GM23338 (cell line): ENCODE measurements around the gene PPFIA1. TPM values are rescaled to one million over a fixed set of nuclear protein-coding genes. Genes with fewer than 3 reads are reported as not detected.

Experiments
- ATAC-seq: fragments of 200-7000 bp; cut with Tn5 transposase; 3 replicates; pipeline ENCODE4 v1.9.1; 2020
- DNase-seq: peaks from one replicate; pipeline ENCODE4 v3.0.0-alpha.2; 2015; ENCODE audit warnings: low spot score
- H2AFZ ChIP-seq: fragments of 200-600 bp; sonication (generic); 2 replicates; pipeline ENCODE4 v1.8.0; 2016; ENCODE audit warnings: antibody characterized with exemption, mild to moderate bottlenecking, moderate library complexity
- H3F3A ChIP-seq: fragments of 200-600 bp; sonication (generic); replicated peaks from 2 replicates; pipeline ENCODE4 v1.8.0; 2017; ENCODE audit warnings: antibody characterized with exemption, mixed run types, low read depth
- H3K27ac ChIP-seq: fragments of 200-600 bp; sonication (generic); 2 replicates; pipeline ENCODE4 v1.6.1; 2016; ENCODE audit warnings: low read depth
- H3K27me3 ChIP-seq: fragments of 200-600 bp; sonication (generic); 2 replicates; pipeline ENCODE4 v1.8.0; 2016; ENCODE audit warnings: mild to moderate bottlenecking, mixed run types, moderate library complexity; ENCODE audit not compliant: insufficient read depth
- H3K36me3 ChIP-seq: fragments of 200-600 bp; sonication (generic); 2 replicates; pipeline ENCODE4 v1.8.0; 2016; ENCODE audit warnings: mild to moderate bottlenecking; ENCODE audit not compliant: insufficient read depth
- H3K4me1 ChIP-seq: fragments of 200-600 bp; sonication (generic); 2 replicates; pipeline ENCODE4 v1.8.0; 2016; ENCODE audit warnings: mild to moderate bottlenecking, moderate library complexity; ENCODE audit not compliant: insufficient read depth
- H3K4me2 ChIP-seq: fragments of 200-600 bp; sonication (generic); 2 replicates; pipeline ENCODE4 v1.7.1; 2017; ENCODE audit warnings: mixed run types
- H3K4me3 ChIP-seq: fragments of 200-600 bp; sonication (generic); 2 replicates; pipeline ENCODE4 v1.6.1; 2016; ENCODE audit warnings: mixed run types
- H3K79me2 ChIP-seq: fragments of 200-600 bp; sonication (generic); replicated peaks from 2 replicates; pipeline ENCODE4 v1.8.0; 2017; ENCODE audit warnings: mild to moderate bottlenecking; ENCODE audit not compliant: insufficient read depth
- H3K9me2 ChIP-seq: fragments of 200-600 bp; sonication (generic); 2 replicates; pipeline ENCODE4 v1.8.0; 2017; ENCODE audit not compliant: insufficient read depth
- H4K20me1 ChIP-seq: fragments of 200-600 bp; sonication (generic); replicated peaks from 2 replicates; pipeline ENCODE4 v1.8.0; 2017; ENCODE audit warnings: mild to moderate bottlenecking; ENCODE audit not compliant: insufficient read depth
- H3K27ac Mint-ChIP-seq: 2 replicates; pipeline ENCODE4 v1.8.0; 2020; ENCODE audit warnings: inconsistent platforms, mild to moderate bottlenecking, moderate library complexity, mixed read lengths
- H3K27me3 Mint-ChIP-seq: 3 replicates; pipeline ENCODE4 v1.8.0; 2022; ENCODE audit warnings: low read depth, mild to moderate bottlenecking, moderate library complexity, mixed read lengths, inconsistent platforms; ENCODE audit not compliant: insufficient read depth, poor library complexity
- H3K36me3 Mint-ChIP-seq: 3 replicates; pipeline ENCODE4 v1.8.0; 2021; ENCODE audit warnings: low read depth, mild to moderate bottlenecking, inconsistent platforms, moderate library complexity, mixed read lengths
- H3K4me1 Mint-ChIP-seq: 3 replicates; pipeline ENCODE4 v1.8.0; 2020; ENCODE audit warnings: mild to moderate bottlenecking, inconsistent platforms, mixed read lengths
- H3K4me3 Mint-ChIP-seq: 3 replicates; pipeline ENCODE4 v1.8.0; 2021; ENCODE audit warnings: moderate library complexity, mild to moderate bottlenecking, inconsistent platforms, mixed read lengths
- H3K9me3 Mint-ChIP-seq: 3 replicates; pipeline ENCODE4 v1.8.0; 2020; ENCODE audit warnings: moderate library complexity, mild to moderate bottlenecking, inconsistent platforms, mixed read lengths
- CTCF ChIP-seq, 2 experiments: fragments of 200-600 bp in 1 of 2; sonication (generic) in 1 of 2; conservative IDR thresholded peaks; 2 replicates each; pipeline versions ENCODE4 v1.5.1 to v1.6.1; 2016 to 2017; ENCODE audit warnings: antibody characterized with exemption in 2 of 2, low read depth in 2 of 2, mild to moderate bottlenecking in 2 of 2, moderate library complexity in 1 of 2
- ETS1 ChIP-seq: IDR thresholded peaks from 2 replicates; pipeline ENCODE4 v1.6.1; 2016; ENCODE audit warnings: antibody characterized with exemption
- JUNB ChIP-seq: IDR thresholded peaks from one replicate; pipeline ENCODE4 v1.6.1; 2016; ENCODE audit warnings: antibody characterized with exemption; ENCODE audit not compliant: unreplicated experiment
- NANOG ChIP-seq: IDR thresholded peaks from 2 replicates; pipeline ENCODE4 v1.6.1; 2016; ENCODE audit warnings: antibody characterized with exemption, borderline replicate concordance
- POLR2AphosphoS5 ChIP-seq: IDR thresholded peaks from 2 replicates; pipeline ENCODE4 v1.6.1; 2016; ENCODE audit warnings: antibody characterized with exemption, low read depth
- ZNF114 ChIP-seq: fragments of 250-450 bp; sonication (Bioruptor Pico); IDR thresholded peaks from 2 replicates; pipeline ENCODE4 v1.5.0; 2020; ENCODE audit warnings: mild to moderate bottlenecking, moderate library complexity
- polyA plus RNA-seq: library from polyadenylated mRNA; unstranded; fragments of >200 nt; fragmentation: Nextera tagmentation; extraction: Ambion mirVana; gene quantifications from 2 replicates; pipeline ENCODE4 v1.2.1, GENCODE V29; 2016
- total RNA-seq: library from RNA; depleted of rRNA; stranded (reverse); fragments of >200 nt; shearing (Covaris generic); gene quantifications from 2 replicates; pipeline ENCODE4 v1.2.3, GENCODE V29; 2014
- TF ChIP-seq, protein P1 (sequence below): fragments of 250-450 bp; sonication (Bioruptor Pico); IDR thresholded peaks from 2 replicates; pipeline ENCODE4 v1.5.0; 2020; ENCODE audit warnings: mild to moderate bottlenecking, moderate library complexity

PPFIA1 gene
- total and polyA plus RNA-seq, 2 experiments from 2014 or later: 41.7 to 62.0 TPM

GRCh38 chr11:70429428-70429705 lies 158.9 kb downstream of the PPFIA1 start:
- Histone ChIP-seq H3K4me3 (no peak overlapping the region), H3F3A (no peaks in the 10 kb centered on the region), H3K27me3 (no peaks in the 10 kb centered on the region), H3K36me3 (peaks cover 12% of the 10 kb centered on the region), H4K20me1 (peaks cover 18% of the 10 kb centered on the region), H3K79me2 (no peaks in the 10 kb centered on the region; the same call in 1 of the 2 replicates), H2AFZ (no peak overlapping the region), H3K27ac (no peak overlapping the region), H3K4me2 (no peak overlapping the region), H3K4me1 (no peaks in the 10 kb centered on the region), H3K9me2 (no peaks in the 10 kb centered on the region)
- DNase-seq (no peak), ATAC-seq (no peak)
- peaks cover 2% of the 10 kb centered on the region; the same call in 1 of the 3 replicates for H3K9me3 Mint-ChIP-seq
- peaks cover 8% of the 10 kb centered on the region for H3K27me3 Mint-ChIP-seq
- H3K4me1 Mint-ChIP-seq: peaks cover 13% of the 10 kb centered on the region
- TF ChIP-seq ZNF114 (CRISPR knock-in tag) (no peak), NANOG (no peak), ETS1 (no peak), CTCF (conservative IDR thresholded peaks at IDR 0.05; ENCODE audit: low read depth in 2 of 2) (no peak), JUNB (no peak), POLR2AphosphoS5 (no peak)
- TF ChIP-seq, protein P1, sequence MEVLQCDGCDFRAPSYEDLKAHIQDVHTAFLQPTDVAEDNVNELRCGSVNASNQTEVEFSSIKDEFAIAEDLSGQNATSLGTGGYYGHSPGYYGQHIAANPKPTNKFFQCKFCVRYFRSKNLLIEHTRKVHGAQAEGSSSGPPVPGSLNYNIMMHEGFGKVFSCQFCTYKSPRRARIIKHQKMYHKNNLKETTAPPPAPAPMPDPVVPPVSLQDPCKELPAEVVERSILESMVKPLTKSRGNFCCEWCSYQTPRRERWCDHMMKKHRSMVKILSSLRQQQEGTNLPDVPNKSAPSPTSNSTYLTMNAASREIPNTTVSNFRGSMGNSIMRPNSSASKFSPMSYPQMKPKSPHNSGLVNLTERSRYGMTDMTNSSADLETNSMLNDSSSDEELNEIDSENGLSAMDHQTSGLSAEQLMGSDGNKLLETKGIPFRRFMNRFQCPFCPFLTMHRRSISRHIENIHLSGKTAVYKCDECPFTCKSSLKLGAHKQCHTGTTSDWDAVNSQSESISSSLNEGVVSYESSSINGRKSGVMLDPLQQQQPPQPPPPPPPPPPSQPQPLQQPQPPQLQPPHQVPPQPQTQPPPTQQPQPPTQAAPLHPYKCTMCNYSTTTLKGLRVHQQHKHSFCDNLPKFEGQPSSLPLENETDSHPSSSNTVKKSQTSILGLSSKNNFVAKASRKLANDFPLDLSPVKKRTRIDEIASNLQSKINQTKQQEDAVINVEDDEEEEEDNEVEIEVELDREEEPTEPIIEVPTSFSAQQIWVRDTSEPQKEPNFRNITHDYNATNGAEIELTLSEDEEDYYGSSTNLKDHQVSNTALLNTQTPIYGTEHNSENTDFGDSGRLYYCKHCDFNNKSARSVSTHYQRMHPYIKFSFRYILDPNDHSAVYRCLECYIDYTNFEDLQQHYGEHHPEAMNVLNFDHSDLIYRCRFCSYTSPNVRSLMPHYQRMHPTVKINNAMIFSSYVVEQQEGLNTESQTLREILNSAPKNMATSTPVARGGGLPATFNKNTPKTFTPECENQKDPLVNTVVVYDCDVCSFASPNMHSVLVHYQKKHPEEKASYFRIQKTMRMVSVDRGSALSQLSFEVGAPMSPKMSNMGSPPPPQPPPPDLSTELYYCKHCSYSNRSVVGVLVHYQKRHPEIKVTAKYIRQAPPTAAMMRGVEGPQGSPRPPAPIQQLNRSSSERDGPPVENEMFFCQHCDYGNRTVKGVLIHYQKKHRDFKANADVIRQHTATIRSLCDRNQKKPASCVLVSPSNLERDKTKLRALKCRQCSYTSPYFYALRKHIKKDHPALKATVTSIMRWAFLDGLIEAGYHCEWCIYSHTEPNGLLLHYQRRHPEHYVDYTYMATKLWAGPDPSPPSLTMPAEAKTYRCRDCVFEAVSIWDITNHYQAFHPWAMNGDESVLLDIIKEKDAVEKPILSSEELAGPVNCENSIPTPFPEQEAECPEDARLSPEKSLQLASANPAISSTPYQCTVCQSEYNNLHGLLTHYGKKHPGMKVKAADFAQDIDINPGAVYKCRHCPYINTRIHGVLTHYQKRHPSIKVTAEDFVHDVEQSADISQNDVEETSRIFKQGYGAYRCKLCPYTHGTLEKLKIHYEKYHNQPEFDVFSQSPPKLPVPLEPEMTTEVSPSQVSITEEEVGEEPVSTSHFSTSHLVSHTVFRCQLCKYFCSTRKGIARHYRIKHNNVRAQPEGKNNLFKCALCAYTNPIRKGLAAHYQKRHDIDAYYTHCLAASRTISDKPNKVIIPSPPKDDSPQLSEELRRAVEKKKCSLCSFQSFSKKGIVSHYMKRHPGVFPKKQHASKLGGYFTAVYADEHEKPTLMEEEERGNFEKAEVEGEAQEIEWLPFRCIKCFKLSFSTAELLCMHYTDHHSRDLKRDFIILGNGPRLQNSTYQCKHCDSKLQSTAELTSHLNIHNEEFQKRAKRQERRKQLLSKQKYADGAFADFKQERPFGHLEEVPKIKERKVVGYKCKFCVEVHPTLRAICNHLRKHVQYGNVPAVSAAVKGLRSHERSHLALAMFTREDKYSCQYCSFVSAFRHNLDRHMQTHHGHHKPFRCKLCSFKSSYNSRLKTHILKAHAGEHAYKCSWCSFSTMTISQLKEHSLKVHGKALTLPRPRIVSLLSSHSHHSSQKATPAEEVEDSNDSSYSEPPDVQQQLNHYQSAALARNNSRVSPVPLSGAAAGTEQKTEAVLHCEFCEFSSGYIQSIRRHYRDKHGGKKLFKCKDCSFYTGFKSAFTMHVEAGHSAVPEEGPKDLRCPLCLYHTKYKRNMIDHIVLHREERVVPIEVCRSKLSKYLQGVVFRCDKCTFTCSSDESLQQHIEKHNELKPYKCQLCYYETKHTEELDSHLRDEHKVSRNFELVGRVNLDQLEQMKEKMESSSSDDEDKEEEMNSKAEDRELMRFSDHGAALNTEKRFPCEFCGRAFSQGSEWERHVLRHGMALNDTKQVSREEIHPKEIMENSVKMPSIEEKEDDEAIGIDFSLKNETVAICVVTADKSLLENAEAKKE (CRISPR knock-in tag): no peak
- H3K4me3 Mint-ChIP-seq: no peak overlapping the region
- H3K27ac Mint-ChIP-seq: no peak overlapping the region
- H3K36me3 Mint-ChIP-seq: peaks cover 79% of the 10 kb centered on the region
